NCI-H2227 treated with DMSO at 0.1 percent for 48 hours (cell line): ENCODE data around the gene PRKCH.

Source experiments
- DNase-seq: peaks from one replicate; lab custom pipeline; 2025; lab: John Stamatoyannopoulos, UW

Gene PRKCH

DNA sequence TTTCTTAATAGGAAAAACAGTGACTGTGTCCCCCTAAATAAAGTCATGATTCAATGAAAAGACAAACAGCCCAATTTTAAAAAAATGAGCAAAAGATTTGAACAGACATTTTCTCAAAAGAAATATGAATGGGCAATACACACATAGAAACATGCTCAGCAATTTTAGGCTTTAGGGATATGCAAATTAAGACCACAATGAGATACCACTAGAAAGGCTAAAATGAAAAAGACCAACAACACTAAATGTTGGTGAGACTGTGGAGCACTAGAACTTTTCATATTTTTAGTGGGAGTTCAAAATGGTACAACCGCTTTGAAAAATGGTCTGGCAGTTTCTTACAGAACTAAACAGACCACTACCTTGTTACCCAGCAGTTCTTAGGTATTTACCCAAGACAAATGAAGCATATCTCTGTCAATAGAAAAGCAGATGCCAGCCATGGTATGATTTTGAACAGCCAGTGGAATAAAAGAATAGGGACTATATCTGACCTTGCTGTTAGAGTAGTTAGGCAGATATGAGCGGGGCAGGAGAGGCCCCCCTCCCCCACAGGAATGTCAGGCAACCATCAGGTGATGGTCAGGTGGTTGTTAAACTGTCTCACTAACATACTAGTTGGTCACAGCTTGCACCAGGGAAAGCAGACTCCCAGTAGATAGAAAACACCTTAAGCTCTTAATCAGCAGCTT, 108.8 kb downstream of the PRKCH start:
- DNase-seq = no peak

DNA sequence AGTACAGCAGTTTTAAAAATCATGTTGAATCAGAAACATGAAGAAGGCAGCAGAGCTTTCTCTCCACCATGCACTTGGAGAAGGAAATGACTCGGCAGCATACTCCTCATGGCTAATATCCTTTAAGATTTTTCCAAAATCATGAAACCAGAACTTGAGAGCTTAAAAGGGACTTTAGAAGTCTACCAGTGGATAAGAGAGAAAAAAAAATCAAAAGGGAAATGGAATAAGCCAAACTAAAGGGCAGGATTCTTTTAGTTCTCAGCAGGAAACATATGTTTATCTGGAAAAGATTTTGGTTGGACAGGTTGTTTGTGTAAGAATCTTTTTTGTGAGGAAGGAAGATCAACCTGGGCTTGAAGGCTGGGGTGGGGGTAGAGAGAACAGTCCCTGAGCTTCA, 111.8 kb downstream of the PRKCH start:
- DNase-seq = no peak

- DNase-seq = no peak
These were observed 112.4 kb downstream of the PRKCH start for GRCh38 chr14:61433828-61434227.

- DNase-seq = no peak
These were observed 112.9 kb downstream of the PRKCH start for GRCh38 chr14:61434311-61434710.

DNA sequence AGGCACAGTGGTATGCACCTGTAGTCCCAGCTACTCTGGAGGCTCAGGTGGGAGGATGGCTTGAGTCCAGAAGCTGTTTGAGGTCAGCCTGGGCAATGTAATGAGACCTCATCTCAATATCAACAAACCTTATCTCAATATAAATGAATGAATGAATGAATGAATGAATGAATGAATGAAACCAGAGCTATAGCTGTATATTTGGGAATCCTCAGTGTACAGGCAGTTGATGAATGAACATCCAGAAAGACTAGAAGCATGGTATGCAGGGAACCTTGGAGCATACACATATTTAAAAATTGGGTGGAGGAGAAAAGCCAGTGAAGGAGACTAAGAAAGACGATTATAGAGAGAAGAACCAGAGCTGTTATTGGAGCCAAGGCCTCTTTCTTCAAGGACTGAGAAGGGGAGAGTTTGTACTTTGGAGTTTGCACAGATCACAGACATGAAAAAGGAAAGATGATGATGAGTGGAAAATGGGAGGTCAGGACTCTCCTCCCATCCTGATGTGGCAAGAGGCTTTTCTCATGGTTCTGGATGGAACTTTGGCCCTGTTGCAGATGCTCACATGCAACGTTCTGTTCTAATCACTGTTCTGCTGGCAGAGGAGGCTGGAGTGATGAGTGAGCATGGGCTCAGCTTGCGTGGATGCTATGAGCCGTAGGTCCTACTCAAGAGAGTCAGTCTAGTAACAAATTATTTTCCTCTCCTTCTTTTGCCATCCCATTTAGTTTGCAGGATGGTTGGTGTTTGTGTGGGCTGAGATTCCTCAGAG, 114.4 kb downstream of the PRKCH start:
- no peak for DNase-seq

- DNase-seq = no peak
These were observed 116.0 kb downstream of the PRKCH start for GRCh38 chr14:61437381-61437780.

DNA sequence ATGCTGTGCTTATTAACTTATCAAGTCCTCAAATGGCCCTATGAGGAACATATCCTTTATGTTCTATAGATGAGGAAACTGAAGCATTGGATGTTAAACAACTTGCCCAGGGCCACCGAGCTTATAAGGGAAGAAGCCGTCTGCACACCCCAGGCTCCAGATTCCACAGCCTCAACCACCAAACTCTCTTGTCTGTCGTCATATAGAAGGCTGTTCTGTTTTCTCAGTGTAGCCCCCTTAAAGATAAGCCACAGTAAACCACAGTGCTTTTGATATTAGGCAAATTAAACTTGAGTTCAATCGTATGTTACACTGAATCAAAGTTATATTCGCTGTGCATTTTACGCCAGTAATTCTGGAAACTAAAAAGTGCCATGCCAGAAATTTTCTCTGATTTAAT, 116.7 kb downstream of the PRKCH start:
- DNase-seq = no peak

GRCh38 chr14:61438497-61438859, 117.1 kb downstream of the PRKCH start:
- no peak for DNase-seq

DNA sequence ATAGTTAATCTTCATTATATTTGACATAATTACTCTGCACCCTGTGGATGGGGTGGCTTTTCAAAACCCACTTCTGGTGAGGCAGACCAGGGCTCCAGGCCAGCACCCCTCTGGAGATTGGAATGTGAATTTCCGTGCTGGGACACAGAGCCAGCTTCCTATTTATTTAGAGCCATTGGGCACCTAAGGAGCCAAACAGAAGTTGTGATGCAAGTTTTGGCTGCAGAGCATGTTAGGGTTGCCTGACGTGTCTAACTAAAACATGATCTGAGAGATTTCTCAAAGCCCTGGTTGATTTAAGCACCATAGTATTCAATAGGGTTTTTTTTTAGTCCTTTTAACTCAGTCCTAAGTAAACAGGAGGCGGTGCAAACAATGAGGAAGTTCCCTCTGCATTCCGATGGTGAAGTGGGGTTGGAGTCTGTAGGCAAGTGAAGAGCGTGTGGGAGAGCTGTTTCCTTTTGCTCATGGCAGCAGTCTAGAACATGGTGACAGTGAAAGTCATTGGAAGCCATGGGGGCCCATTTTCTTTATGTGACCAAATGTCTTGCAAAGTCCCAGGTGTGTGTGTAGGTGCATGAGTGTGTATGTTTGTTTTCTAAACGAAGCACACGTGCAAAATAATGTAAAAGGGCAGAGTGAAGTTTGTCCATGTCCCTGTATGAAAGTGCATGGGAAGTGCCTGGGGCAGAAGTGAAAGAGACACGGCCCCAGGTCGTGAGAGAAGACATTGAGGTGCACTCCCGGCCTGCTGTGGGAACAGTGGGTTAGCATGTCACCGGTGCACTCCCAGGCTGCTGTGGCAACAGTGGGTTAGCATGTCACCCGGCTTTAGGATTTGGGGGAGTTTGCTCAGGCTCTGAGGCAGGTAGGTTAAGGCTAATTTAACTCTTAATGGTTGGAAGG, 117.7 kb downstream of the PRKCH start:
- no peak for DNase-seq

DNA sequence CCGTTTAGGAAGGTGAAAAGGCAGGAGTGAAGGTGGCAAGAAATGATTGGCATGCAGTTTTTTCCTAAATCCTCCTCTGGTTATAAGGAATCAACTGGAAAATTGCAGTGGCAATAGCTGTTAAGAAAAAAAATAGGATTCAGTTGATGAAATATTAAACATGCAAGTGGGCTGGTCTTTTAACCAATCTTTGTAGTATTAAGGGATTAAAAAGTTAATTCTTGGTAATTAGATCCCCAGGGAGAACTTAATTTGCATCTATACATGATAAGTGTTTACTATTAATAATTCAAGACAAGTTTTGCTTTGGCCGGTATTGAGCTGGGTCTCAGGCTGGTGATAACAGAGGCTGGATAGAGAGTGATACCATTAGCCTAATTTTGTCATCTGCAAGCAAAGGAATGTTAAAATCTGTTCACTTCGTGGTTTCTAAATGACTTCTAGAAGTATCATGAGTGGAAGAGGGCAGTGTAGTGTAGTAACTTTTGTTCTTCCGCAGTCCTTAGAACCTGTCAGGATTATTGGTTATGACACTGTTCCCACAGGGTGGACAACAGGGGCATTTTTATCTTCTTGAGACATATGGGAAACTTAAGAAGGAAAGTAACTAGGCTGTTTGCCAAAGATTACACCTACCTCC, 118.5 kb downstream of the PRKCH start:
- no peak for DNase-seq

DNA sequence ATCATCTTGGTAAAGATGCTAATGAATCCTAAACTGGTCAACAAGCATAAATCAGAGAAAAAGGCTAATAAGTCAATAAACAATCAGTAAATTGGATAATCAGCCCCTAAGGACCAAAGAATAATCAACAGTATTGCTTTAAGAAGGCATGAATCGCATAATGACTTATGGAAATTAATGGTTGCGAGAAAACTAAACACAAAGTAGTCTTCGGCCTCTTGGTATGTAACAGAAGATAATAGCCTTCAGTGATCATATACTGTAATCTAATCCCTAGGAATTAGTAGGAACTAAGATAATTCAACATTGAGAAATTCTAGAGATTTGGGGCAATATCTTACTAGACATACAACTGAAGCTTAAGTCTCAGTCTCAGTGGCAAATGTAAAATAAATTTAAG, 122.1 kb downstream of the PRKCH start:
- DNase-seq = no peak

GRCh38 chr14:61444215-61444768, 122.9 kb downstream of the PRKCH start:
- no peak for DNase-seq

- DNase-seq = no peak
These were observed 130.1 kb downstream of the PRKCH start for GRCh38 chr14:61451491-61451890.

DNA sequence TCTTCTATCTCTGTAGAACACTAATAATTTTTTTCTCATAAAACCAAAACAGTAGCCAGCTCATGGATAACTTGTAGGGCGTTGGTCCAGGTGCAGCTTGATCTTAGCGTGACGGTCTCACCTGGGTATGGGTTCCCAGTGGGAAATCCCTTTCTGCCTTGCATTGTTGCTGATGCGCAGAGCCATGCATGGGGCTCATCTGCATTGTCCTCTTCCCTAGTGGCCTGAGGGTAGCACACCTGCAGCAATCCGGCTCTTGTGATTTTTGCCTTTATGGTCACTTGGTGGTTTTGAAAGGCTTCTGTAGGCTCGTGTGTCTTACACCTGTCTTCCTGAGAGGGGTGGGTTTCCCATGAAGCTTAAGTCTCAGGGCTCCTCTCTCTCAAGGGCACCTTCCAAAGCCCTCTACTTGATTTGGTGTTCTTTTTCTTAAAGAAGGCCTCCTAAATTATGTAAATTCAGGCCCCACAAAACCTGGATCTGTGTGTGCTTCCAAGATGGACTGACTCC, 130.6 kb downstream of the PRKCH start:
- DNase-seq = no peak

DNA sequence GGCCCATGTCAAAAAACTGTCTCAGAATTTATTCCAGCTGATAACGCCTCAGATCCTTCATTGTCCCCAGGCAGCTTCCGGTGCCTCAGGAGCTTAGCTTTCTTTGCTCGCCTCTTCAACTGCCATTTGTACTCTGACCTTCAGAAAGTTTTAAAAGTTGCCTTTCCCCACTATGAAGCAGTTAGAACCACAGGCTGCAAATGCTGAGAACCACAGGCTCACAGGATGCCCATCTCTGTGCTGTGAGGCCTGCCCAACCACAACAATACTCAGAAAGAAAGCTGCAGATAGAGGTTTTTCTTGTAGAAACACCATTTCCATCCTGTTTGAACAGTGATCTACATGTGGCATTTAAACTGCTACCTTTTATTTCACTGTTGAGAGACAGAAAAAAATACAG, 131.1 kb downstream of the PRKCH start:
- no peak for DNase-seq

GRCh38 chr14:61453103-61453767, 131.9 kb downstream of the PRKCH start:
- DNase-seq = no peak

DNA sequence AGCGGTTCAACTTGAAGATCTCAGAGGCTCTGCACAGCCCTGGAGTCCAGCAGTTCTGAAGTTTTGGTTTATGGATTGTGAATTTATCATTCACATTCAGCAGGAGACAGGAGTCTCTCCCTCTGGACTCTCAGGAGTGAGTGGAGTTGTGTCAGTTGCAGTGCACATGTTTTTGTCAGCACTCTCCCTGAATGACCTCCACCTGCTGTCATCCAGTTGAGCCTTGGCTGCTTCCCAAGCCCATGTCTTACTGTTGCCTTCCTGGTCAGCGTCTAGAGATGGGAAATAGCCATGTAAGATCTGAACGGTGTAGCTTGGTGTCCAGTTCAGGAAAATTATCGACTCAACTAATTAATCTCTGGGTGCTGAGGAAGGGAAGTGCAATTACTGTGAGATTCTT, 133.2 kb downstream of the PRKCH start:
- DNase-seq = no peak

- no peak for DNase-seq
These were observed 134.0 kb downstream of the PRKCH start for GRCh38 chr14:61455351-61455750.

DNA sequence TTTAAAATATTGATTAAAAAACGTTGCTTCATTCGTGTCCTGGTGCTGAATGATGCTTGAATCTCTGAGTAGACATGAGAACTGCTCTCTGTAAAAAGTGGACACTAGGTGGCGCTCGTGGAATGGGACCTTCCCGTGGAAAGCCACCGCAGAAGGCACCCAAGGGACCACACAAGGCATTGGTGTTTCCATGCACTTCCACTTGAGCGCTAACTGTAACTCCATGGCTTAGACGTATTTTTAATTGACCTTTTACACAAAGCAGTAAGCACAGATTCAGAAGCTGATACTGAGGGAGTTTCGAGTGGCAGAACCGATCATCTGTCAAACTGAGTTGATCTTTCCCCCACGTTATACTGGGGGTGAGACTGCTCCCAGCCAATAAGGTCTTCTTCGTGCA, 135.3 kb downstream of the PRKCH start:
- DNase-seq = peak; percentile 72

GRCh38 chr14:61458766-61459165, 137.4 kb downstream of the PRKCH start:
- no peak for DNase-seq

DNA sequence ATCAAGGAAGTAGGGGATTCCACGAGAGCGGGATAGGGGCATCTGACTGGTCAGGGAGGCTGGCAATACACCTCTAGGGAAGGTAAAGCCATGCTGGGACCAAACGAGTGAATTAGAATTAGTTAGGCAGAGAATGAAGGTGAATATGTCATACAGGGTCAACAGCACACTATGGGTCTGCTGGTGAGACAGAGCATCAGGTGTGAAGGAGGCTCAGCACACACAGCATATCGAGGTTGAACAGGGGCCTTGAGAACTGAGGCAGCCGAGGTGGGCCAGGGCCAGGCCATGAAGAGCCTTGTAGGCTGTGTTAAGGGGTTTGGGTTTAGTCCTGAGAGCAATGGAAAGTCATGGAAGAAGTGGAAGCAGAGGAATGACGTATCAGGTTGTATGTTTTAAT, 137.8 kb downstream of the PRKCH start:
- DNase-seq = no peak
